K562 (cell line): ENCODE data around the gene PBXIP1. TPM values are rescaled to one million over a fixed set of nuclear protein-coding genes. Genes with fewer than 3 reads are reported as not detected.

Experiments
- BRD9 ChIP-seq: fragments of 450-650 bp; IDR thresholded peaks from 2 replicates; pipeline ENCODE4 v1.6.1; 2018; ENCODE audit warnings: low read depth; ENCODE audit not compliant: partially characterized antibody
- E2F3 ChIP-seq: fragments of 250-450 bp; sonication (Bioruptor Pico); IDR thresholded peaks from 2 replicates; pipeline ENCODE4 v1.4.0; 2020; ENCODE audit warnings: mild to moderate bottlenecking
- LCOR ChIP-seq: sonication (generic); formaldehyde crosslinking; IDR thresholded peaks from 2 replicates; pipeline ENCODE4 v1.8.0; 2022; ENCODE audit warnings: mild to moderate bottlenecking, missing genetic modification reagents
- NFATC3 ChIP-seq: fragments of 450-650 bp; IDR thresholded peaks from 2 replicates; pipeline ENCODE4 v1.6.1; 2017; ENCODE audit warnings: mild to moderate bottlenecking
- NFYB ChIP-seq: IDR thresholded peaks from 2 replicates; pipeline ENCODE4 v1.6.1; 2011; ENCODE audit warnings: mild to moderate bottlenecking, moderate library complexity; ENCODE audit not compliant: insufficient read length; ENCODE audit errors: extremely low read depth
- ZNF583 ChIP-seq: fragments of 250-450 bp; sonication (Bioruptor Pico); IDR thresholded peaks from 2 replicates; pipeline ENCODE4 v1.4.0; 2020
- polyA plus RNA-seq, 8 experiments: library from polyadenylated mRNA; depleted of rRNA in 4 of 8; stranded (reverse) in 5 of 8; unstranded in 3 of 8; fragments of >200 nt; fragmentation: Nextera tagmentation in 2 of 8; fragmentation: Illumina TruSeq in 1 of 8; extraction: Ambion mirVana in 2 of 8; extraction: Trizol in 1 of 8; gene quantifications; 2 replicates each; pipeline versions ENCODE4 v1.2.1 to v1.2.3, GENCODE V29; 2011 to 2014; ENCODE audit warnings: inconsistent platforms in 1 of 8, missing spikeins in 1 of 8
- total RNA-seq, 7 experiments: library from RNA; depleted of rRNA in 6 of 7; stranded (reverse); fragments of >200 nt in 6 of 7; fragmentation: Illumina TruSeq in 2 of 7; extraction: Trizol in 2 of 7; gene quantifications; 2 replicates each; pipeline versions ENCODE4 v1.2.1 to v1.2.3, GENCODE V29; 2011 to 2021; ENCODE audit warnings: low replicate concordance in 1 of 7
- TF ChIP-seq, protein P1 (sequence below): sonication (generic); IDR thresholded peaks from 2 replicates; pipeline ENCODE4 v1.6.1; 2016
- TF ChIP-seq, protein P2 (sequence below), 2 experiments: fragments of 150-350 bp in 1 of 2; IDR thresholded peaks; 2 replicates each; pipeline ENCODE4 v1.6.1; 2012 to 2016; ENCODE audit warnings: low read depth in 2 of 2, low read length in 2 of 2, mild to moderate bottlenecking in 1 of 2, moderate library complexity in 1 of 2
- TF ChIP-seq, protein P3 (sequence below): fragments of 450-650 bp; IDR thresholded peaks from 2 replicates; pipeline ENCODE4 v1.6.1; 2017; ENCODE audit warnings: antibody characterized with exemption, mild to moderate bottlenecking

The PBXIP1 gene
- total and polyA plus RNA-seq, 9 of the 15 experiments (the other 6 are each of a cell fraction or from before 2014, with no cell fraction given), result 0.13 to 8.3 (median 5.8) TPM

DNA sequence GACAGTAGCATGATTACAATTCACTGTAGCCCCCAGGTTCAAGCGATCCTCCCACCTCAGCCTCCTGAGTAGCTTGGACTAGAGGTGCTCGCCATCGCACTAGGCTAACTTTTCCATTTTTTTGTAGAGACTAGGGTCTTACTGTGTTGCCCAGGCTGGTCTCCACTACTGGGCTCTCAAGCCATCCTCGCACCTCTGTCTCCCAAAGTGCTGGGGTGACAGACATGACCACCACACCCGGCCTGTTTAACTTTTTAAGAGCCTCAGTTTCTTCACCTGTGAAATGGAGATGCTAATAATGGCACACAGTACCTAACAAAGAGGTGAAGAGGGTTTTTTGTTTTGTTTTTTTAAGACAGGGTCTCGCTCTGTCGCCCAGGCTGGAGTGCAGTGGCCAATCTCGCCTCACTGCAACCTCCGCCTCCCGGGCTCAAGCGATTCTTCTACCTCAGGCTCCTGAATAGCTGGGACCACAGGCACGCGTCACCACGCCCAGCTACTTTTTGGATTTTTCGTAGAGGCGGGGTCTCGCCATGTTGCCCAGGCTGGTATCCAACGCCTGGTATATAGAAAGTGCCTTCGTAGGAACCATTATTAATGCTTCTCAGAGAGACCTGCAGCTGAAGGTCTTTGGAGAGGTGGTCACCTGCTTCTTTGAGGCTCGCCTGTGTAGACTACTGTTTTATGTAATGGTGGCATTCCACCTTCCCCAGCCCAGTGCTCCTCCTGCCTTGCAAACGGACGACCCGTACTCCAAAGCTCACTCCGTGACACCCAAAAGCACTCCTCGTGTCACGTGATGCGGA lies 19.9 kb downstream of the PBXIP1 start (continued):
- TF ChIP-seq BRD9, result peak; percentile 39
- TF ChIP-seq, protein P1, sequence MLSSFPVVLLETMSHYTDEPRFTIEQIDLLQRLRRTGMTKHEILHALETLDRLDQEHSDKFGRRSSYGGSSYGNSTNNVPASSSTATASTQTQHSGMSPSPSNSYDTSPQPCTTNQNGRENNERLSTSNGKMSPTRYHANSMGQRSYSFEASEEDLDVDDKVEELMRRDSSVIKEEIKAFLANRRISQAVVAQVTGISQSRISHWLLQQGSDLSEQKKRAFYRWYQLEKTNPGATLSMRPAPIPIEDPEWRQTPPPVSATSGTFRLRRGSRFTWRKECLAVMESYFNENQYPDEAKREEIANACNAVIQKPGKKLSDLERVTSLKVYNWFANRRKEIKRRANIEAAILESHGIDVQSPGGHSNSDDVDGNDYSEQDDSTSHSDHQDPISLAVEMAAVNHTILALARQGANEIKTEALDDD, result no peak
- TF ChIP-seq NFATC3, result no peak
- TF ChIP-seq, protein P2, sequence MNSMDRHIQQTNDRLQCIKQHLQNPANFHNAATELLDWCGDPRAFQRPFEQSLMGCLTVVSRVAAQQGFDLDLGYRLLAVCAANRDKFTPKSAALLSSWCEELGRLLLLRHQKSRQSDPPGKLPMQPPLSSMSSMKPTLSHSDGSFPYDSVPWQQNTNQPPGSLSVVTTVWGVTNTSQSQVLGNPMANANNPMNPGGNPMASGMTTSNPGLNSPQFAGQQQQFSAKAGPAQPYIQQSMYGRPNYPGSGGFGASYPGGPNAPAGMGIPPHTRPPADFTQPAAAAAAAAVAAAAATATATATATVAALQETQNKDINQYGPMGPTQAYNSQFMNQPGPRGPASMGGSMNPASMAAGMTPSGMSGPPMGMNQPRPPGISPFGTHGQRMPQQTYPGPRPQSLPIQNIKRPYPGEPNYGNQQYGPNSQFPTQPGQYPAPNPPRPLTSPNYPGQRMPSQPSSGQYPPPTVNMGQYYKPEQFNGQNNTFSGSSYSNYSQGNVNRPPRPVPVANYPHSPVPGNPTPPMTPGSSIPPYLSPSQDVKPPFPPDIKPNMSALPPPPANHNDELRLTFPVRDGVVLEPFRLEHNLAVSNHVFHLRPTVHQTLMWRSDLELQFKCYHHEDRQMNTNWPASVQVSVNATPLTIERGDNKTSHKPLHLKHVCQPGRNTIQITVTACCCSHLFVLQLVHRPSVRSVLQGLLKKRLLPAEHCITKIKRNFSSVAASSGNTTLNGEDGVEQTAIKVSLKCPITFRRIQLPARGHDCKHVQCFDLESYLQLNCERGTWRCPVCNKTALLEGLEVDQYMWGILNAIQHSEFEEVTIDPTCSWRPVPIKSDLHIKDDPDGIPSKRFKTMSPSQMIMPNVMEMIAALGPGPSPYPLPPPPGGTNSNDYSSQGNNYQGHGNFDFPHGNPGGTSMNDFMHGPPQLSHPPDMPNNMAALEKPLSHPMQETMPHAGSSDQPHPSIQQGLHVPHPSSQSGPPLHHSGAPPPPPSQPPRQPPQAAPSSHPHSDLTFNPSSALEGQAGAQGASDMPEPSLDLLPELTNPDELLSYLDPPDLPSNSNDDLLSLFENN (IDR thresholded peaks at IDR 0.05; ENCODE audit: low read depth in 2 of 2, low read length in 2 of 2), result no peak
- no peak for TF ChIP-seq ZNF583
- TF ChIP-seq LCOR (CRISPR knock-in tag), result no peak
- TF ChIP-seq, protein P3, sequence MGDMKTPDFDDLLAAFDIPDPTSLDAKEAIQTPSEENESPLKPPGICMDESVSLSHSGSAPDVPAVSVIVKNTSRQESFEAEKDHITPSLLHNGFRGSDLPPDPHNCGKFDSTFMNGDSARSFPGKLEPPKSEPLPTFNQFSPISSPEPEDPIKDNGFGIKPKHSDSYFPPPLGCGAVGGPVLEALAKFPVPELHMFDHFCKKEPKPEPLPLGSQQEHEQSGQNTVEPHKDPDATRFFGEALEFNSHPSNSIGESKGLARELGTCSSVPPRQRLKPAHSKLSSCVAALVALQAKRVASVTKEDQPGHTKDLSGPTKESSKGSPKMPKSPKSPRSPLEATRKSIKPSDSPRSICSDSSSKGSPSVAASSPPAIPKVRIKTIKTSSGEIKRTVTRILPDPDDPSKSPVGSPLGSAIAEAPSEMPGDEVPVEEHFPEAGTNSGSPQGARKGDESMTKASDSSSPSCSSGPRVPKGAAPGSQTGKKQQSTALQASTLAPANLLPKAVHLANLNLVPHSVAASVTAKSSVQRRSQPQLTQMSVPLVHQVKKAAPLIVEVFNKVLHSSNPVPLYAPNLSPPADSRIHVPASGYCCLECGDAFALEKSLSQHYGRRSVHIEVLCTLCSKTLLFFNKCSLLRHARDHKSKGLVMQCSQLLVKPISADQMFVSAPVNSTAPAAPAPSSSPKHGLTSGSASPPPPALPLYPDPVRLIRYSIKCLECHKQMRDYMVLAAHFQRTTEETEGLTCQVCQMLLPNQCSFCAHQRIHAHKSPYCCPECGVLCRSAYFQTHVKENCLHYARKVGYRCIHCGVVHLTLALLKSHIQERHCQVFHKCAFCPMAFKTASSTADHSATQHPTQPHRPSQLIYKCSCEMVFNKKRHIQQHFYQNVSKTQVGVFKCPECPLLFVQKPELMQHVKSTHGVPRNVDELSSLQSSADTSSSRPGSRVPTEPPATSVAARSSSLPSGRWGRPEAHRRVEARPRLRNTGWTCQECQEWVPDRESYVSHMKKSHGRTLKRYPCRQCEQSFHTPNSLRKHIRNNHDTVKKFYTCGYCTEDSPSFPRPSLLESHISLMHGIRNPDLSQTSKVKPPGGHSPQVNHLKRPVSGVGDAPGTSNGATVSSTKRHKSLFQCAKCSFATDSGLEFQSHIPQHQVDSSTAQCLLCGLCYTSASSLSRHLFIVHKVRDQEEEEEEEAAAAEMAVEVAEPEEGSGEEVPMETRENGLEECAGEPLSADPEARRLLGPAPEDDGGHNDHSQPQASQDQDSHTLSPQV, result no peak
- TF ChIP-seq E2F3 (CRISPR knock-in tag), result peak; percentile 71
- no peak for TF ChIP-seq NFYB
